Measurements from ENCODE around the gene PCNX4.

- TF ChIP-seq CTCF (IDR thresholded peaks at IDR 0.05) (no peak), REST (IDR thresholded peaks at IDR 0.05; ENCODE audit: insufficient read depth in 1 of 2, low read depth in 2 of 2, low read length in 1 of 2) (no peak), POLR2AphosphoS5 (IDR thresholded peaks at IDR 0.05; ENCODE audit: low read depth, low read length) (no peak), TCF7L2 (IDR thresholded peaks at IDR 0.05; ENCODE audit: low read depth, low read length) (no peak)
These were observed 10.1 kb downstream of the PCNX4 start for GRCh38 chr14:60101786-60102185.

All from Panc1 (cell line).